GM12878 (cell line): Measurements from ENCODE around the gene PAF1. TPM values are rescaled to one million over a fixed set of nuclear protein-coding genes. Genes with fewer than 3 reads are reported as not detected.

ENCODE experiments used
- ATF7 ChIP-seq: fragments of 450-650 bp; IDR thresholded peaks from 2 replicates; pipeline ENCODE4 v1.6.1; 2016; ENCODE audit warnings: low read depth, mild to moderate bottlenecking
- BACH1 ChIP-seq: fragments of 450-650 bp; IDR thresholded peaks from 2 replicates; pipeline ENCODE4 v1.6.1; 2017; ENCODE audit warnings: mild to moderate bottlenecking, borderline replicate concordance
- DPF2 ChIP-seq: fragments of 450-650 bp; IDR thresholded peaks from 2 replicates; pipeline ENCODE4 v1.6.1; 2017; ENCODE audit warnings: mild to moderate bottlenecking
- GATAD2B ChIP-seq: fragments of 450-650 bp; conservative IDR thresholded peaks from 2 replicates; pipeline ENCODE4 v1.6.1; 2017; ENCODE audit warnings: low read depth, mild to moderate bottlenecking, moderate library complexity
- RELA ChIP-seq: fragments of 450-650 bp; IDR thresholded peaks from 2 replicates; pipeline ENCODE4 v1.8.0; 2014; ENCODE audit warnings: borderline replicate concordance; ENCODE audit not compliant: partially characterized antibody
- SMC3 ChIP-seq: IDR thresholded peaks from 2 replicates; pipeline ENCODE4 v1.6.1; 2011; ENCODE audit warnings: low read length, improper control_type of control experiment, borderline replicate concordance
- SREBF2 ChIP-seq: IDR thresholded peaks from 2 replicates; pipeline ENCODE4 v1.6.1; 2012; ENCODE audit warnings: mild to moderate bottlenecking, low read length
- TAF1 ChIP-seq: IDR thresholded peaks from 2 replicates; pipeline ENCODE4 v1.6.1; 2011; ENCODE audit warnings: mild to moderate bottlenecking, low read depth, low read length, borderline replicate concordance
- ZSCAN29 ChIP-seq: fragments of 450-650 bp; IDR thresholded peaks from 2 replicates; pipeline ENCODE4 v1.6.1; 2017; ENCODE audit warnings: mild to moderate bottlenecking, moderate library complexity
- polyA plus RNA-seq, 11 experiments: library from polyadenylated mRNA; depleted of rRNA in 4 of 11; unstranded in 6 of 11; stranded (reverse) in 5 of 11; fragments of >200 nt; fragmentation: Nextera tagmentation in 4 of 11; fragmentation: Illumina TruSeq in 1 of 11; extraction: Ambion mirVana in 4 of 11; extraction: Trizol in 1 of 11; gene quantifications; 1 replicate in 1 of 11; 2 replicates in 10 of 11; pipeline versions ENCODE4 v1.2.1 to v1.2.3, GENCODE V29; 2011 to 2016; ENCODE audit warnings: inconsistent platforms in 2 of 11, missing spikeins in 2 of 11, low read depth in 1 of 11
- total RNA-seq, 4 experiments: library from RNA; depleted of rRNA in 3 of 4; stranded (reverse); fragments of >200 nt in 3 of 4; fragmentation: Illumina TruSeq in 1 of 4; extraction: Trizol in 1 of 4; gene quantifications; 2 replicates each; pipeline versions ENCODE4 v1.2.1 to v1.2.3, GENCODE V29; 2013 to 2021
- TF ChIP-seq, protein P1 (sequence below): IDR thresholded peaks from 2 replicates; pipeline ENCODE4 v1.6.1; 2012; ENCODE audit warnings: mild to moderate bottlenecking, low read depth, low read length
- TF ChIP-seq, protein P2 (sequence below): fragments of 450-650 bp; IDR thresholded peaks from 2 replicates; pipeline ENCODE4 v1.6.1; 2016; ENCODE audit warnings: mild to moderate bottlenecking
- TF ChIP-seq, protein P3 (sequence below): fragments of 450-650 bp; IDR thresholded peaks from 2 replicates; pipeline ENCODE4 v1.6.1; 2017; ENCODE audit warnings: mild to moderate bottlenecking
- TF ChIP-seq, protein P4 (sequence below): fragments of 450-650 bp; IDR thresholded peaks from 2 replicates; pipeline ENCODE4 v1.6.1; 2017; ENCODE audit warnings: antibody characterized with exemption, mild to moderate bottlenecking, moderate library complexity
- TF ChIP-seq, protein P5 (sequence below): fragments of 150-350 bp; IDR thresholded peaks from 2 replicates; pipeline ENCODE4 v1.6.1; 2016; ENCODE audit warnings: low read depth, low read length

The PAF1 gene
- total and polyA plus RNA-seq, 10 of the 15 experiments (the other 5 are each of a cell fraction or from before 2014, with no cell fraction given) = 1.7 to 45.8 (median 39.6) TPM

DNA sequence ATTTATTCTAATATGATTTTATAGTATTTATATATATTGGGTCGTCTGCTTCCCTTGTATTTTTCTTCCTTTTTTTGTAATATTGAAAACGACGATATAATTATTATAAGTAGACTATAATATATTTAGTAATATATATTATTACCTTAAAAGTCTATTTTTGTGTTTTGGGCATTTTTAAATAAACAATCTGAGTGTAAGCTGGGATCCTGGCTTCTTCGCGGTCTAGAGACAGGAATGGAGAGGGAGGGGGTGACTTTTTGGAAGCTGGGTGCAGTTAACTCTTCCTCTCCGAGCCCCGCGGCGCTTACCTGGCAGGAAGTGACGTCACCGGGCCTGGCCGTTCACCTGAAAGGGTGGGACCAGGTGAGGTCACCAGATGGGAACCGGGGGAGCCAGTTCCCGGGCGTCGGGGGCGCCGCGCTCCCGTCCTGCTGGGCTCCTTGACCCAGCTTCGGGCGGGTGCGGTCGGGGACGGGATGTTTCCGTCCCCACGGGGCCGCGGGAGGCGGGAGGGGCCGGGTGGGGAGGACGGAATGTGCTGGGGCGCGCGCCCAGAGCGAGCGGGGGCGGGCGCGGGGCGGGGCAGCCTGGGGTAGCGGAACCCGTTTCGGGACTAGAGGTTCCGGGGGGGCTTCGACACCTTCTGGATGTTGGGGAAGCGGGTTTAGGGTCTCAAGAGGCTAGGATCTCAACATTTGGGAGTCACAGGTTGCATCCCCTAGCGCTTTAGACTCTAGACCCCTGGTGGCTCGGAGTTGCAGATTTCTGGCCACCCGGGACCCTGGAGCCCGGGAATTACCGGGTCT lies 18.5 kb upstream of the PAF1 start (continued):
- TF ChIP-seq, protein P1, sequence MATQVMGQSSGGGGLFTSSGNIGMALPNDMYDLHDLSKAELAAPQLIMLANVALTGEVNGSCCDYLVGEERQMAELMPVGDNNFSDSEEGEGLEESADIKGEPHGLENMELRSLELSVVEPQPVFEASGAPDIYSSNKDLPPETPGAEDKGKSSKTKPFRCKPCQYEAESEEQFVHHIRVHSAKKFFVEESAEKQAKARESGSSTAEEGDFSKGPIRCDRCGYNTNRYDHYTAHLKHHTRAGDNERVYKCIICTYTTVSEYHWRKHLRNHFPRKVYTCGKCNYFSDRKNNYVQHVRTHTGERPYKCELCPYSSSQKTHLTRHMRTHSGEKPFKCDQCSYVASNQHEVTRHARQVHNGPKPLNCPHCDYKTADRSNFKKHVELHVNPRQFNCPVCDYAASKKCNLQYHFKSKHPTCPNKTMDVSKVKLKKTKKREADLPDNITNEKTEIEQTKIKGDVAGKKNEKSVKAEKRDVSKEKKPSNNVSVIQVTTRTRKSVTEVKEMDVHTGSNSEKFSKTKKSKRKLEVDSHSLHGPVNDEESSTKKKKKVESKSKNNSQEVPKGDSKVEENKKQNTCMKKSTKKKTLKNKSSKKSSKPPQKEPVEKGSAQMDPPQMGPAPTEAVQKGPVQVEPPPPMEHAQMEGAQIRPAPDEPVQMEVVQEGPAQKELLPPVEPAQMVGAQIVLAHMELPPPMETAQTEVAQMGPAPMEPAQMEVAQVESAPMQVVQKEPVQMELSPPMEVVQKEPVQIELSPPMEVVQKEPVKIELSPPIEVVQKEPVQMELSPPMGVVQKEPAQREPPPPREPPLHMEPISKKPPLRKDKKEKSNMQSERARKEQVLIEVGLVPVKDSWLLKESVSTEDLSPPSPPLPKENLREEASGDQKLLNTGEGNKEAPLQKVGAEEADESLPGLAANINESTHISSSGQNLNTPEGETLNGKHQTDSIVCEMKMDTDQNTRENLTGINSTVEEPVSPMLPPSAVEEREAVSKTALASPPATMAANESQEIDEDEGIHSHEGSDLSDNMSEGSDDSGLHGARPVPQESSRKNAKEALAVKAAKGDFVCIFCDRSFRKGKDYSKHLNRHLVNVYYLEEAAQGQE = no peak
- no peak; the same call in 1 of the 2 replicates for TF ChIP-seq DPF2
- TF ChIP-seq, protein P2, sequence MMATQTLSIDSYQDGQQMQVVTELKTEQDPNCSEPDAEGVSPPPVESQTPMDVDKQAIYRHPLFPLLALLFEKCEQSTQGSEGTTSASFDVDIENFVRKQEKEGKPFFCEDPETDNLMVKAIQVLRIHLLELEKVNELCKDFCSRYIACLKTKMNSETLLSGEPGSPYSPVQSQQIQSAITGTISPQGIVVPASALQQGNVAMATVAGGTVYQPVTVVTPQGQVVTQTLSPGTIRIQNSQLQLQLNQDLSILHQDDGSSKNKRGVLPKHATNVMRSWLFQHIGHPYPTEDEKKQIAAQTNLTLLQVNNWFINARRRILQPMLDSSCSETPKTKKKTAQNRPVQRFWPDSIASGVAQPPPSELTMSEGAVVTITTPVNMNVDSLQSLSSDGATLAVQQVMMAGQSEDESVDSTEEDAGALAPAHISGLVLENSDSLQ = no peak
- TF ChIP-seq TAF1 = no peak
- TF ChIP-seq, protein P3, sequence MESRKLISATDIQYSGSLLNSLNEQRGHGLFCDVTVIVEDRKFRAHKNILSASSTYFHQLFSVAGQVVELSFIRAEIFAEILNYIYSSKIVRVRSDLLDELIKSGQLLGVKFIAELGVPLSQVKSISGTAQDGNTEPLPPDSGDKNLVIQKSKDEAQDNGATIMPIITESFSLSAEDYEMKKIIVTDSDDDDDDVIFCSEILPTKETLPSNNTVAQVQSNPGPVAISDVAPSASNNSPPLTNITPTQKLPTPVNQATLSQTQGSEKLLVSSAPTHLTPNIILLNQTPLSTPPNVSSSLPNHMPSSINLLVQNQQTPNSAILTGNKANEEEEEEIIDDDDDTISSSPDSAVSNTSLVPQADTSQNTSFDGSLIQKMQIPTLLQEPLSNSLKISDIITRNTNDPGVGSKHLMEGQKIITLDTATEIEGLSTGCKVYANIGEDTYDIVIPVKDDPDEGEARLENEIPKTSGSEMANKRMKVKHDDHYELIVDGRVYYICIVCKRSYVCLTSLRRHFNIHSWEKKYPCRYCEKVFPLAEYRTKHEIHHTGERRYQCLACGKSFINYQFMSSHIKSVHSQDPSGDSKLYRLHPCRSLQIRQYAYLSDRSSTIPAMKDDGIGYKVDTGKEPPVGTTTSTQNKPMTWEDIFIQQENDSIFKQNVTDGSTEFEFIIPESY = no peak
- TF ChIP-seq GATAD2B = no peak
- TF ChIP-seq, protein P4, sequence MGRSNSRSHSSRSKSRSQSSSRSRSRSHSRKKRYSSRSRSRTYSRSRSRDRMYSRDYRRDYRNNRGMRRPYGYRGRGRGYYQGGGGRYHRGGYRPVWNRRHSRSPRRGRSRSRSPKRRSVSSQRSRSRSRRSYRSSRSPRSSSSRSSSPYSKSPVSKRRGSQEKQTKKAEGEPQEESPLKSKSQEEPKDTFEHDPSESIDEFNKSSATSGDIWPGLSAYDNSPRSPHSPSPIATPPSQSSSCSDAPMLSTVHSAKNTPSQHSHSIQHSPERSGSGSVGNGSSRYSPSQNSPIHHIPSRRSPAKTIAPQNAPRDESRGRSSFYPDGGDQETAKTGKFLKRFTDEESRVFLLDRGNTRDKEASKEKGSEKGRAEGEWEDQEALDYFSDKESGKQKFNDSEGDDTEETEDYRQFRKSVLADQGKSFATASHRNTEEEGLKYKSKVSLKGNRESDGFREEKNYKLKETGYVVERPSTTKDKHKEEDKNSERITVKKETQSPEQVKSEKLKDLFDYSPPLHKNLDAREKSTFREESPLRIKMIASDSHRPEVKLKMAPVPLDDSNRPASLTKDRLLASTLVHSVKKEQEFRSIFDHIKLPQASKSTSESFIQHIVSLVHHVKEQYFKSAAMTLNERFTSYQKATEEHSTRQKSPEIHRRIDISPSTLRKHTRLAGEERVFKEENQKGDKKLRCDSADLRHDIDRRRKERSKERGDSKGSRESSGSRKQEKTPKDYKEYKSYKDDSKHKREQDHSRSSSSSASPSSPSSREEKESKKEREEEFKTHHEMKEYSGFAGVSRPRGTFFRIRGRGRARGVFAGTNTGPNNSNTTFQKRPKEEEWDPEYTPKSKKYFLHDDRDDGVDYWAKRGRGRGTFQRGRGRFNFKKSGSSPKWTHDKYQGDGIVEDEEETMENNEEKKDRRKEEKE = no peak
- no peak for TF ChIP-seq SREBF2
- TF ChIP-seq BACH1 = peak; percentile 97
- peak; percentile 99 for TF ChIP-seq ATF7
- TF ChIP-seq SMC3 = no peak
- 0 out of 2 replicates have a peak, but pooled peaks have one; percentile 35 for TF ChIP-seq ZSCAN29
- TF ChIP-seq RELA = peak; percentile 31
- TF ChIP-seq, protein P5, sequence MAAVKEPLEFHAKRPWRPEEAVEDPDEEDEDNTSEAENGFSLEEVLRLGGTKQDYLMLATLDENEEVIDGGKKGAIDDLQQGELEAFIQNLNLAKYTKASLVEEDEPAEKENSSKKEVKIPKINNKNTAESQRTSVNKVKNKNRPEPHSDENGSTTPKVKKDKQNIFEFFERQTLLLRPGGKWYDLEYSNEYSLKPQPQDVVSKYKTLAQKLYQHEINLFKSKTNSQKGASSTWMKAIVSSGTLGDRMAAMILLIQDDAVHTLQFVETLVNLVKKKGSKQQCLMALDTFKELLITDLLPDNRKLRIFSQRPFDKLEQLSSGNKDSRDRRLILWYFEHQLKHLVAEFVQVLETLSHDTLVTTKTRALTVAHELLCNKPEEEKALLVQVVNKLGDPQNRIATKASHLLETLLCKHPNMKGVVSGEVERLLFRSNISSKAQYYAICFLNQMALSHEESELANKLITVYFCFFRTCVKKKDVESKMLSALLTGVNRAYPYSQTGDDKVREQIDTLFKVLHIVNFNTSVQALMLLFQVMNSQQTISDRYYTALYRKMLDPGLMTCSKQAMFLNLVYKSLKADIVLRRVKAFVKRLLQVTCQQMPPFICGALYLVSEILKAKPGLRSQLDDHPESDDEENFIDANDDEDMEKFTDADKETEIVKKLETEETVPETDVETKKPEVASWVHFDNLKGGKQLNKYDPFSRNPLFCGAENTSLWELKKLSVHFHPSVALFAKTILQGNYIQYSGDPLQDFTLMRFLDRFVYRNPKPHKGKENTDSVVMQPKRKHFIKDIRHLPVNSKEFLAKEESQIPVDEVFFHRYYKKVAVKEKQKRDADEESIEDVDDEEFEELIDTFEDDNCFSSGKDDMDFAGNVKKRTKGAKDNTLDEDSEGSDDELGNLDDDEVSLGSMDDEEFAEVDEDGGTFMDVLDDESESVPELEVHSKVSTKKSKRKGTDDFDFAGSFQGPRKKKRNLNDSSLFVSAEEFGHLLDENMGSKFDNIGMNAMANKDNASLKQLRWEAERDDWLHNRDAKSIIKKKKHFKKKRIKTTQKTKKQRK = no peak
